Transverse colon (tissue), 4 donors: ENCODE results near the gene REEP6.

Experiments
- CTCF ChIP-seq, 5 experiments: fragments of 200-600 bp in 3 of 5; fragments of 450-650 bp in 2 of 5; sonication (generic) in 3 of 5; IDR thresholded peaks; 1 replicate in 2 of 5; 2 replicates in 3 of 5; pipeline ENCODE4 v1.5.1; 2016 to 2017; ENCODE audit warnings: antibody characterized with exemption in 5 of 5, inconsistent platforms in 3 of 5, mild to moderate bottlenecking in 2 of 5, moderate library complexity in 1 of 5
- EP300 ChIP-seq: sonication (generic); formaldehyde crosslinking; IDR thresholded peaks from one replicate; pipeline ENCODE4 v1.6.1; 2017; ENCODE audit warnings: antibody characterized with exemption, low read depth
- POLR2AphosphoS5 ChIP-seq, 3 donors: sonication (generic); formaldehyde crosslinking; IDR thresholded peaks; one replicate each; pipeline ENCODE4 v1.6.1; 2016; ENCODE audit warnings: antibody characterized with exemption in 3 of 3

GRCh38 chr19:1486720-1487575, 4.0 kb upstream of the REEP6 start:
- TF ChIP-seq EP300: no peak
- TF ChIP-seq CTCF (IDR thresholded peaks at IDR 0.05): no peak
- TF ChIP-seq POLR2AphosphoS5 (IDR thresholded peaks at IDR 0.05): no peak
